Thyroid gland (tissue), 4 donors: ENCODE results near the gene HOXD3. TPM values are rescaled to one million over a fixed set of nuclear protein-coding genes. Genes with fewer than 3 reads are reported as not detected.
A peak's percentile ranks its signal among the peaks of the same experiment; 100 is the strongest.

Source experiments
- DNase-seq, 2 donors: peaks; one replicate each; pipeline ENCODE4 v3.0.0-alpha.2; 2019
- H3K27ac ChIP-seq, 3 donors: fragments of 200-600 bp; sonication (generic); 1 replicate in 2 of 3; 2 replicates in 1 of 3; pipeline ENCODE4 v1.5.1; 2016 to 2019; ENCODE audit warnings: mild to moderate bottlenecking in 1 of 3, moderate library complexity in 1 of 3
- H3K27me3 ChIP-seq: fragments of 200-600 bp; sonication (generic); one replicate; pipeline ENCODE4 v1.5.1; 2019
- H3K36me3 ChIP-seq, 2 donors: fragments of 200-600 bp; sonication (generic); one replicate each; pipeline ENCODE4 v1.5.1; 2016 to 2019
- H3K4me1 ChIP-seq, 2 donors: fragments of 200-600 bp; sonication (generic); one replicate each; pipeline ENCODE4 v1.5.1; 2017 to 2019
- H3K4me3 ChIP-seq, 3 donors: fragments of 200-600 bp; sonication (generic); replicated peaks in 1 of 3; 1 replicate in 2 of 3; 2 replicates in 1 of 3; pipeline ENCODE4 v1.5.1; 2016; ENCODE audit warnings: mild to moderate bottlenecking in 1 of 3
- H3K9me3 ChIP-seq: fragments of 200-600 bp; sonication (generic); one replicate; pipeline ENCODE4 v1.5.1; 2017
- CTCF ChIP-seq, 6 experiments: fragments of 200-600 bp in 3 of 6; fragments of 450-650 bp in 3 of 6; sonication (generic) in 3 of 6; IDR thresholded peaks; one replicate each; pipeline ENCODE4 v1.5.1; 2016 to 2019; ENCODE audit warnings: antibody characterized with exemption in 6 of 6, mild to moderate bottlenecking in 2 of 6, inconsistent platforms in 1 of 6, moderate library complexity in 1 of 6
- POLR2A ChIP-seq, 2 donors: fragments of 450-650 bp; IDR thresholded peaks; one replicate each; pipeline ENCODE4 v1.6.1; 2017; ENCODE audit warnings: antibody characterized with exemption in 2 of 2, mild to moderate bottlenecking in 2 of 2, moderate library complexity in 1 of 2
- WGBS, 2 donors: methylation state at CpG; one replicate each; pipeline ENCODE4 v1.1.5; 2017; 5-methylcytosine and 5-hydroxymethylcytosine counted together
- intact Hi-C: fragments of 100-400 bp; cut with DNase I; formaldehyde crosslinking; loops from one replicate; pipeline ENCODE4 v1.15.1; 2023
- total RNA-seq, 4 donors: library from RNA; depleted of rRNA; stranded (reverse); fragments of >200 nt; gene quantifications; one replicate each; pipeline ENCODE4 v1.2.3, GENCODE V29; 2016

The HOXD3 gene
- total RNA-seq, 4 donors from 2014 or later, result 0.75 to 5.0 (median 3.1) TPM

- no peaks in the 10 kb centered on the region for H3K36me3 ChIP-seq
- WGBS, 2 donors, result 17% methylated on average over 26 of the region's 26 CpGs
- no peak overlapping the region for H3K27ac ChIP-seq
- no peak overlapping the region for H3K4me3 ChIP-seq
- DNase-seq, result no peak
- no peaks in the 10 kb centered on the region for H3K9me3 ChIP-seq
- peaks cover 68% of the 10 kb centered on the region for H3K27me3 ChIP-seq
- intact Hi-C loops, result no loop called here
- no peak for TF ChIP-seq POLR2A (IDR thresholded peaks at IDR 0.05)
- no peak for TF ChIP-seq CTCF (IDR thresholded peaks at IDR 0.05)
- no peaks in the 10 kb centered on the region for H3K4me1 ChIP-seq
Measured at GRCh38 chr2:176114120-176114929, 42.8 kb upstream of the HOXD3 start.

GRCh38 chr2:176114930-176115625 is 42.0 kb upstream of the HOXD3 start:
- Histone ChIP-seq H3K27ac (no peak overlapping the region), H3K27me3 (peaks cover 67% of the 10 kb centered on the region), H3K4me3 (no peak overlapping the region), H3K4me1 (no peaks in the 10 kb centered on the region), H3K9me3 (no peaks in the 10 kb centered on the region), H3K36me3 (no peaks in the 10 kb centered on the region)
- TF ChIP-seq CTCF (IDR thresholded peaks at IDR 0.05) (no peak), POLR2A (IDR thresholded peaks at IDR 0.05) (no peak)
- intact Hi-C loops, result no loop called here
- DNase-seq, result no peak
- 19 to 23% methylated on average over 16 of the region's 16 CpGs for WGBS, 2 donors

GRCh38 chr2:176115883-176116813 is 41.0 kb upstream of the HOXD3 start, which contains the start of gene HOXD10:
Gene HOXD10, plus strand, starts transcription at chr2:176116778. Its CDS starts 56 bp downstream, at chr2:176116834.
- no peak within 1 kb of the TSS for H3K27ac ChIP-seq
- 4 to 6% methylated on average over 25 to 29 of the region's 66 CpGs for WGBS, 2 donors
- peak in 1 of 2 donors; percentile 28 for DNase-seq
- no peaks in the 10 kb centered on the region for H3K9me3 ChIP-seq
- H3K27me3 ChIP-seq, result peaks cover 67% of the 10 kb centered on the region
- TF ChIP-seq POLR2A (IDR thresholded peaks at IDR 0.05), result peak in 1 of 2 donors; percentile 12
- peak in 1 of 6 experiments; percentile 4 for TF ChIP-seq CTCF (IDR thresholded peaks at IDR 0.05)
- H3K4me1 ChIP-seq, result no peaks in the 10 kb centered on the region
- H3K4me3 ChIP-seq, result no peak within 1 kb of the TSS
- no peaks in the 10 kb centered on the region for H3K36me3 ChIP-seq
- intact Hi-C loops, result no loop called here

- H3K4me3 ChIP-seq, result no peak overlapping the region
- no peak overlapping the region for H3K27ac ChIP-seq
- H3K4me1 ChIP-seq, result peaks cover 0 to 3% of the 10 kb centered on the region in 2 donors
- no peaks in the 10 kb centered on the region for H3K9me3 ChIP-seq
- TF ChIP-seq CTCF (IDR thresholded peaks at IDR 0.05), result no peak
- no peak for TF ChIP-seq POLR2A (IDR thresholded peaks at IDR 0.05)
- 18 to 22% methylated on average over 15 to 32 of the region's 40 CpGs for WGBS, 2 donors
- no peaks in the 10 kb centered on the region for H3K36me3 ChIP-seq
- intact Hi-C loops, result no loop called here
- DNase-seq, result no peak
- peaks cover 68% of the 10 kb centered on the region for H3K27me3 ChIP-seq
Measured at GRCh38 chr2:176117162-176117822, 39.8 kb upstream of the HOXD3 start.
